Thoracic aorta (tissue), 2 donors: ENCODE results near the gene PFDN6. TPM values are rescaled to one million over a fixed set of nuclear protein-coding genes. Genes with fewer than 3 reads are reported as not detected.

Experiments used
- ATAC-seq: fragments of 150-250 bp; one replicate; pipeline ENCODE4 v1.8.0; 2017; ENCODE audit warnings: low read depth; ENCODE audit not compliant: insufficient number of reproducible peaks, low FRiP score
- DNase-seq: peaks from one replicate; pipeline ENCODE4 v3.0.0-alpha.2; 2020; ENCODE audit warnings: low spot score
- H3K27ac ChIP-seq, 2 donors: fragments of 200-600 bp; sonication (generic); 1 replicate in 1 of 2; 2 replicates in 1 of 2; pipeline ENCODE4 v1.5.1; 2016; ENCODE audit warnings: mild to moderate bottlenecking in 2 of 2, moderate library complexity in 2 of 2
- H3K27me3 ChIP-seq: fragments of 200-600 bp; sonication (generic); replicated peaks from 2 replicates; pipeline ENCODE4 v1.6.0; 2016; ENCODE audit warnings: mild to moderate bottlenecking; ENCODE audit not compliant: insufficient read depth
- H3K36me3 ChIP-seq: fragments of 200-600 bp; sonication (generic); one replicate; pipeline ENCODE4 v1.5.1; 2016
- H3K4me1 ChIP-seq, 2 donors: fragments of 200-600 bp; sonication (generic); 1 replicate in 1 of 2; 2 replicates in 1 of 2; pipeline versions ENCODE4 v1.5.1 to v1.6.0; 2016; ENCODE audit warnings: low read depth in 2 of 2, mild to moderate bottlenecking in 1 of 2; ENCODE audit not compliant: control insufficient read depth in 1 of 2
- H3K4me3 ChIP-seq: fragments of 200-600 bp; sonication (generic); 2 replicates; pipeline ENCODE4 v1.5.1; 2016; ENCODE audit warnings: mild to moderate bottlenecking
- H3K9me3 ChIP-seq: fragments of 200-600 bp; sonication (generic); 2 replicates; pipeline ENCODE4 v1.5.1; 2016
- total RNA-seq, 2 donors: library from RNA; depleted of rRNA; stranded (reverse); fragments of >200 nt; gene quantifications; one replicate each; pipeline versions ENCODE4 v1.1.0 to v1.2.3, GENCODE V29; 2016
- TF ChIP-seq, protein P1 (sequence below): fragments of 200-600 bp; sonication (generic); IDR thresholded peaks from one replicate; pipeline ENCODE4 v1.5.1; 2019; ENCODE audit warnings: antibody characterized with exemption

PFDN6 gene
- total RNA-seq, 2 donors from 2014 or later: 26.8 to 31.9 TPM

DNA sequence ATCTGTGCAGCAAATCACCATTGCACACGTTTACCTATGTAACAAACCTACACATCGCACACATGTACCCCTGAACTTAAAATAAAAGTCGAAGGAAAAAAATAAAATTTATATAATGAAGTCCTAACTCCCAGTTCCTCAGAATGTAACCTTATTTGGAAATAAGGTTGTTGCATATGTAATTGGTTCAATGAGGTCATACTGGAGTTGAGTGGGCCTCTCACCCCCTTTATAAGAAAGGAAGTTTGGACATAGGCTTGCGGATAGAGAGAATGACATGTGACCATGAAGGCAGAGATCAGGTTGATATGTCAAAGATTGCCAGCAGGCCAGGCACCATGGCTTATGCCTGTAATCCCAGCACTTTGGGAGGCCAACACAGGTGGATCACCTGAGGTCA lies 44.3 kb downstream of the PFDN6 start:
- H3K9me3 ChIP-seq: no peaks in the 10 kb centered on the region
- no peak overlapping the region for H3K4me3 ChIP-seq

GRCh38 chr6:33335916-33336315 lies 46.5 kb downstream of the PFDN6 start:
- no peak for DNase-seq
- no peak for ATAC-seq
- H3K9me3 ChIP-seq: no peaks in the 10 kb centered on the region
- TF ChIP-seq, protein P1, sequence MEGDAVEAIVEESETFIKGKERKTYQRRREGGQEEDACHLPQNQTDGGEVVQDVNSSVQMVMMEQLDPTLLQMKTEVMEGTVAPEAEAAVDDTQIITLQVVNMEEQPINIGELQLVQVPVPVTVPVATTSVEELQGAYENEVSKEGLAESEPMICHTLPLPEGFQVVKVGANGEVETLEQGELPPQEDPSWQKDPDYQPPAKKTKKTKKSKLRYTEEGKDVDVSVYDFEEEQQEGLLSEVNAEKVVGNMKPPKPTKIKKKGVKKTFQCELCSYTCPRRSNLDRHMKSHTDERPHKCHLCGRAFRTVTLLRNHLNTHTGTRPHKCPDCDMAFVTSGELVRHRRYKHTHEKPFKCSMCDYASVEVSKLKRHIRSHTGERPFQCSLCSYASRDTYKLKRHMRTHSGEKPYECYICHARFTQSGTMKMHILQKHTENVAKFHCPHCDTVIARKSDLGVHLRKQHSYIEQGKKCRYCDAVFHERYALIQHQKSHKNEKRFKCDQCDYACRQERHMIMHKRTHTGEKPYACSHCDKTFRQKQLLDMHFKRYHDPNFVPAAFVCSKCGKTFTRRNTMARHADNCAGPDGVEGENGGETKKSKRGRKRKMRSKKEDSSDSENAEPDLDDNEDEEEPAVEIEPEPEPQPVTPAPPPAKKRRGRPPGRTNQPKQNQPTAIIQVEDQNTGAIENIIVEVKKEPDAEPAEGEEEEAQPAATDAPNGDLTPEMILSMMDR: no peak
- H3K27me3 ChIP-seq: no peaks in the 10 kb centered on the region
- no peaks in the 10 kb centered on the region for H3K36me3 ChIP-seq
- no peak overlapping the region for H3K4me3 ChIP-seq
- H3K27ac ChIP-seq: no peak overlapping the region
- no peaks in the 10 kb centered on the region for H3K4me1 ChIP-seq

More for the DNA sequence above, 44.3 kb downstream of the PFDN6 start:
- DNase-seq (no peak), ATAC-seq (no peak)
- TF ChIP-seq, protein P1: no peak
- Histone ChIP-seq H3K27ac (no peak overlapping the region), H3K27me3 (no peaks in the 10 kb centered on the region), H3K36me3 (no peaks in the 10 kb centered on the region), H3K4me1 (no peaks in the 10 kb centered on the region)

DNA sequence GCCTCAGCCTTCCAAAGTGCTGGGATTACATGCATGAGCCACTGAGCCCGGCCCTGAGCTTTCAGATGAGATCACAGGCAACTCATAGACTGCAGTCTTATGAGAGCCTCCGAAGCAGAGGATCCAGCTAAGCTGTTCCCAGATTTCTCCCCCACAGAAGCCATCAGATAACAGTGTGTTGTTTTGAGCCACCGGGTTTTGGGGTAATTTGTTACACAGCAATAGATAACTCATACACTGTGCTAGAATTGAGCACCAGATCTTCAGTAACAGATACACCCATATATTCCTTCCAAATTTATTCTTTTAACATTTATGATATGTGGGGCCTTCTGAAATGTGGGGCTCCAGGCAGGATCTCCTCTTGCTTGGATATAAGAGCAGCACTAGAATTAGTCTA lies 47.1 kb downstream of the PFDN6 start:
- Histone ChIP-seq H3K36me3 (no peaks in the 10 kb centered on the region), H3K27ac (no peak overlapping the region), H3K4me3 (no peak overlapping the region), H3K27me3 (no peaks in the 10 kb centered on the region), H3K4me1 (no peaks in the 10 kb centered on the region), H3K9me3 (no peaks in the 10 kb centered on the region)
- ATAC-seq (no peak), DNase-seq (no peak)
- TF ChIP-seq, protein P1: no peak

- TF ChIP-seq, protein P1: no peak
- no peak for ATAC-seq
These were observed 49.8 kb downstream of the PFDN6 start for GRCh38 chr6:33339193-33339592.

More at GRCh38 chr6:33339193-33339592, 49.8 kb downstream of the PFDN6 start:
- H3K27me3 ChIP-seq: no peaks in the 10 kb centered on the region
- no peaks in the 10 kb centered on the region for H3K4me1 ChIP-seq
- DNase-seq: no peak
- H3K4me3 ChIP-seq: no peak overlapping the region
- no peak overlapping the region for H3K27ac ChIP-seq
- H3K9me3 ChIP-seq: no peaks in the 10 kb centered on the region
- no peaks in the 10 kb centered on the region for H3K36me3 ChIP-seq

Other genes starting within 250 kb of the PFDN6 start
- 100 to 1,000 TPM; 141 to 148 TPM for gene HLA-DPA1, start 216.0 kb upstream of the PFDN6 start, total RNA-seq
- gene HLA-DPB1, start 213.6 kb upstream of the PFDN6 start, total RNA-seq: 100 to 1,000 TPM in 1 of 2 donors, 10 to 100 TPM in 1; 78.4 to 112 TPM
- 1 to 10 TPM; 1.9 to 3.4 TPM for gene COL11A2, start 97.1 kb upstream of the PFDN6 start, total RNA-seq
- gene RXRB, start 88.9 kb upstream of the PFDN6 start, total RNA-seq: 10 to 100 TPM; 38.7 to 47.2 TPM
- 100 to 1,000 TPM in 1 of 2 donors, 10 to 100 TPM in 1; 71.3 to 106 TPM for gene SLC39A7, start 88.7 kb upstream of the PFDN6 start, total RNA-seq
- gene HSD17B8, start 84.9 kb upstream of the PFDN6 start, total RNA-seq: 10 to 100 TPM in 1 of 2 donors, 1 to 10 TPM in 1; 4.0 to 15.0 TPM
- gene RING1, start 81.1 kb upstream of the PFDN6 start, total RNA-seq: 10 to 100 TPM; 13.2 to 17.3 TPM
- gene VPS52, start 17.7 kb upstream of the PFDN6 start, total RNA-seq: 10 to 100 TPM; 31.4 to 43.2 TPM
- gene RPS18, start 17.5 kb upstream of the PFDN6 start, total RNA-seq: 1,000 to 10,000 TPM; 1,163 to 1,178 TPM
- 10 to 100 TPM; 18.1 to 27.3 TPM for gene B3GALT4, start 12.5 kb upstream of the PFDN6 start, total RNA-seq
- gene WDR46, start 362 bp upstream of the PFDN6 start, total RNA-seq: 10 to 100 TPM; 42.6 to 60.3 TPM
- 10 to 100 TPM; 49.9 to 83.5 TPM for gene RGL2, start 9.3 kb downstream of the PFDN6 start, total RNA-seq
- gene TAPBP, start 24.5 kb downstream of the PFDN6 start, total RNA-seq: 100 to 1,000 TPM in 1 of 2 donors, 10 to 100 TPM in 1; 88.0 to 107 TPM
- gene ZBTB22, start 28.1 kb downstream of the PFDN6 start, total RNA-seq: 10 to 100 TPM; 15.0 to 29.5 TPM
- 10 to 100 TPM; 32.4 to 78.5 TPM for gene DAXX, start 33.4 kb downstream of the PFDN6 start, total RNA-seq
- under 1 TPM; 0.81 to 0.85 TPM for gene KIFC1, start 102.2 kb downstream of the PFDN6 start, total RNA-seq
- 100 to 1,000 TPM in 1 of 2 donors, 10 to 100 TPM in 1; 82.0 to 104 TPM for gene PHF1, start 121.4 kb downstream of the PFDN6 start, total RNA-seq
- 100 to 1,000 TPM in 1 of 2 donors, 10 to 100 TPM in 1; 60.3 to 207 TPM for gene CUTA, start 128.5 kb downstream of the PFDN6 start, total RNA-seq
- 10 to 100 TPM; 16.2 to 24.6 TPM for gene SYNGAP1, start 130.5 kb downstream of the PFDN6 start, total RNA-seq
- 1 to 10 TPM; 1.1 to 7.1 TPM for gene ZBTB9, start 165.0 kb downstream of the PFDN6 start, total RNA-seq